ENCODE results near the gene TGIF1. TPM values are rescaled to one million over a fixed set of nuclear protein-coding genes. Genes with fewer than 3 reads are reported as not detected.

The TGIF1 gene
- total RNA-seq, 4 donors from 2014 or later, result 37.3 to 75.7 (median 57.0) TPM

- WGBS, 2 donors, result 4% methylated on average over 24 to 27 of the region's 53 CpGs
- Histone ChIP-seq H3K27ac (peak overlapping the region; percentile 97 to 99 (median 99)), H3K9me3 (no peaks in the 10 kb centered on the region), H3K36me3 (peaks cover 0 to 12% (median 1%) of the 10 kb centered on the region in 3 donors), H3K4me3 (peak overlapping the region; percentile 80 to 95 (median 83)), H3K4me1 (peaks cover 3 to 57% (median 25%) of the 10 kb centered on the region in 3 donors), H3K27me3 (no peaks in the 10 kb centered on the region)
- no peak for DNase-seq
- TF ChIP-seq CTCF (IDR thresholded peaks at IDR 0.05) (no peak), POLR2A (IDR thresholded peaks at IDR 0.05) (peak in 2 of 4 donors; percentile 41 to 78)
- intact Hi-C loops (cut with DNase I), result loop anchor here (5.0 to 10.0 kb wide), 3 partner anchors 150 to 213 kb away; partner anchors contain the start of gene MYL12B
These were observed 2.2 kb downstream of the TGIF1 start for GRCh38 chr18:3451989-3452749.

DNA sequence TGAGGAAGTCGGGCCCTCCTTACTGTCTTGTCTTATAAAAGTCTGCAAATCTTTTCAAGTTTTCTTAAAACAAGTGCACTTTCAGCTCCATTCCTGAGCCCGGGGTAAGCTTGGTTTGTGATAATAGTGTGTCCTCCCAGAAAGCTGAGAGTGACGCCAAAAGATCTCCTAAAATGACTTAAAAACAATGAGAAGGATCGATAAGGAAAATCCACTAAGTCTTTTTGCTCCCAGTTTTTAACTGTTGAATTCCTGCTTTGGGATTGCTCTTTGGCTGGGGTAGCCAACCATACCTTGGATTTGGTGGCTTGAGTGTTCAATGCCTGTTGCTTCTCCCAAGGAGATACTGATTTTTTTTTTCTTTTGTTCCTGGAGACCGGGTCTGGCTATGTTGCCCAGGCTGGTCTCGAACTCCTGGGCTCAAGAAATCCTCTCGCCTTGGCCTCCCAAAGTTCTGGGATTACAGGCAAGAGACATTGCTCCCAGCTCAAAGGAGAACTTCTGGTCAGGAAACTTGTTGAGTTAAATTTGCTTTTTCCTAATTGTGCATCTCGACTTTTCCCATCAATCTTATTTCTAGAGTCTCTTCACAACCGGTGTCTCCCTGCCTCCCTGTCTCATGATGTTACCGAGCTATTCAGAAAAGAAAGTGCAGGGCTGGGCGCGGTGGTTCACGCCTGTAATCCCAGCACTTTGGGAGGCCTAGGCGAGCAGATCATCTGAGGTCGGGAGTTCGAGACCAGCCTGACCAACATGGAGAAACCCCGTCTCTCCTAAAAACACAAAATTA lies 3.0 kb downstream of the TGIF1 start:
- H3K4me1 ChIP-seq, result peaks cover 3 to 58% (median 31%) of the 10 kb centered on the region in 3 donors
- WGBS, 2 donors, result 16 to 33% methylated on average over 10 to 11 of the region's 17 CpGs

DNA sequence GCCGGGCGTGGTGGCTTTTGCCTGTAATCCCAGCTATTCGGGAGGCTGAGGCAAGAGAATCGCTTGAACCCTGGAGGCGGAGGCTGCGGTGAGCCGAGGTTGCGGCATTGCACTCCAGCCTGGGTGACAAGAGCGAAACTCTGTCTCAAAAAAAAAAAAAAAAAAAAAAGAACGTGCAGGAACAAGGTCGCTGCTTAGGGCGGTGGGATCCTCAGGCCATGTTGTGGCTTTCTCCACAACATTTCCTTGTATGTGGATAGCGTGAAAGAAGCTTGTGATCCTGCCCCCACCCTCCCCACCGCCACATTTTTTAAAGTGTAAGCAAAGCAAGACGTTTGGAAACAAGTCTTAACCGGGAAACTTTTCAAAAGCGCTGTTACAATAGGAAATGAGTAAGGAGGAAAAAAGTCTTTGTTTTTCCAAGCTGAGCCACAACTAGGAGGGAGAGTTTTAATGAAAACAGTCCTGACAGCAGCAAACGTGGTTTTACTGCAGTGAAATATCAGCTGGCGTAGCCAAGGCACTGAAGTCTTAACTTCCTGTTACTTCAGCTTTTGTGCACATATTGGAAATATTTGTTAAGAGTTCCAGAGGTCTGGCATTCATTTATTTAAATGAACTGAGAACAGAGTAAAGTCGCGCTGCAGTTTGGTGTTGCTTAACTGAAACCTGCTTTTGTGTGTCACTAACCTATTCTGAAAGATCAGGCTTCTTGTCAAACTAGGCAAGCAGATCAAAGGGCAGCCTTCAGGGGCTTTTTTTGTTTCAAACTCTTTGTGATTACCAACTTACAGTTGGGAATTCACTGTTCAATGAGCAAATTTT lies 3.8 kb downstream of the TGIF1 start:
- H3K27ac ChIP-seq, result peak overlapping the region; percentile 97 to 99 (median 99)
- intact Hi-C loops (cut with DNase I), result loop anchor here (5.0 to 10.0 kb wide), 3 partner anchors 149 to 211 kb away; partner anchors contain the start of gene MYL12B
- H3K9me3 ChIP-seq, result no peaks in the 10 kb centered on the region
- H3K4me1 ChIP-seq, result peaks cover 3 to 66% (median 39%) of the 10 kb centered on the region in 3 donors
- TF ChIP-seq CTCF (IDR thresholded peaks at IDR 0.05) (no peak), POLR2A (IDR thresholded peaks at IDR 0.05) (peak in 1 of 4 donors; percentile 26)
- H3K4me3 ChIP-seq, result peak overlapping the region; percentile 80 to 95 (median 83)
- DNase-seq, result no peak
- peaks cover 0 to 27% (median 5%) of the 10 kb centered on the region in 3 donors for H3K36me3 ChIP-seq
- 4 to 5% methylated on average over 16 to 18 of the region's 21 CpGs for WGBS, 2 donors
- no peaks in the 10 kb centered on the region for H3K27me3 ChIP-seq

More for the DNA sequence above, 3.0 kb downstream of the TGIF1 start:
- H3K27ac ChIP-seq, result peak overlapping the region; percentile 97 to 99 (median 99)
- no peak for DNase-seq
- H3K36me3 ChIP-seq, result peaks cover 0 to 19% (median 5%) of the 10 kb centered on the region in 3 donors
- peak overlapping the region; percentile 80 to 95 (median 83) for H3K4me3 ChIP-seq
- intact Hi-C loops (cut with DNase I), result loop anchor here (5.0 to 10.0 kb wide), 3 partner anchors 149 to 212 kb away; partner anchors contain the start of gene MYL12B
- no peaks in the 10 kb centered on the region for H3K9me3 ChIP-seq
- H3K27me3 ChIP-seq, result no peaks in the 10 kb centered on the region
- TF ChIP-seq POLR2A (IDR thresholded peaks at IDR 0.05), result no peak
- TF ChIP-seq CTCF (IDR thresholded peaks at IDR 0.05), result no peak

DNA sequence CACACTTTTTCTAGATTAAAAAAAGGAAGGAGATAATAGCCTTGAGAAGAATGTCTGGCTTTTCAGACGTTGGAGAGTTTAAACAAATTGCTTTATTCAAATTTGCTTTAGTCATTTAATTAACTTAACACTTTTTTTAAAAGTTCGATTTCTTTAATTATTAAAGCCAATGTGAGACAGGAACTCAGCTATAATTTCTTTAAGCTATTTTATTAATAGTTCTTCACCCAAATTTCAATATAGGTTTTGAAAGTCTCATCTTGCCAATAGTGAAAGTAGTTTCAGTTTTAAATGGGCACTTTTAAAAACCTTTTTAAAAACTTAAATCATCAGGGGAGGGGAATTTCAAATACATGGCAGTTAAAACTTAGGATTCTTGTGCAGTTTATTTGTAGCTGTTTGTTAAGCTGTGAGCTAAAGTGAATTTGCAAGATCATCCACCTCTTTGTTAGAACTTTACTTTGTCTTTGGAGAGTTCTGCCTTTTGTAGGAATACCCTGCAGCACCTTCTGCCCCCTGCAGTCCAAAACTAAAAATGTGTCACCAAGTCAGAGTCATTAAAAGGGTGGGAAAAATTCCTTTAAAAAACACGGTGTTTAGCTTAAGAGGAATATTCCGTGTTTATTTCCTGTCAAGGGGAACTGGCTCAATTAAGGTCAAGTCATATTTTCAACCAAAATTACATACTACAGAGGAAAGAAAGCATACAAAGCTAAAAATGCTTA lies 4.6 kb downstream of the TGIF1 start:
- 0 to 1% methylated on average over 4 of the region's 4 CpGs for WGBS, 2 donors
- intact Hi-C loops (cut with DNase I), result loop anchor here (5.0 to 10.0 kb wide), 3 partner anchors 148 to 210 kb away; partner anchors contain the start of gene MYL12B
- no peak for DNase-seq
- peak; percentile 59 to 77 (median 67) for TF ChIP-seq CTCF (IDR thresholded peaks at IDR 0.05)
- no peak for TF ChIP-seq POLR2A (IDR thresholded peaks at IDR 0.05)
- Histone ChIP-seq H3K27ac (peak overlapping the region; percentile 97 to 99 (median 99)), H3K27me3 (no peaks in the 10 kb centered on the region), H3K4me1 (peaks cover 3 to 74% (median 47%) of the 10 kb centered on the region in 3 donors), H3K4me3 (peak overlapping the region; percentile 80 to 95 (median 83)), H3K9me3 (no peaks in the 10 kb centered on the region), H3K36me3 (peaks cover 0 to 33% (median 5%) of the 10 kb centered on the region in 3 donors)
